Stimulated activated CD4-positive, alpha-beta T cell treated with anti-CD3 and anti-CD28 coated beads, Interleukin-15, amount 100 ng/mL, for 24 hours (primary cell): ENCODE results near the gene SNCAIP.
"Not testable (repeated sequence)": the region's sequence is repeated elsewhere in the genome, so short reads cannot be mapped to it uniquely, and the experiment has no call there.

ENCODE experiments used
- DNase-seq: peaks from one replicate; pipeline ENCODE4 v3.0.0-alpha.2; 2020

Gene SNCAIP

DNA sequence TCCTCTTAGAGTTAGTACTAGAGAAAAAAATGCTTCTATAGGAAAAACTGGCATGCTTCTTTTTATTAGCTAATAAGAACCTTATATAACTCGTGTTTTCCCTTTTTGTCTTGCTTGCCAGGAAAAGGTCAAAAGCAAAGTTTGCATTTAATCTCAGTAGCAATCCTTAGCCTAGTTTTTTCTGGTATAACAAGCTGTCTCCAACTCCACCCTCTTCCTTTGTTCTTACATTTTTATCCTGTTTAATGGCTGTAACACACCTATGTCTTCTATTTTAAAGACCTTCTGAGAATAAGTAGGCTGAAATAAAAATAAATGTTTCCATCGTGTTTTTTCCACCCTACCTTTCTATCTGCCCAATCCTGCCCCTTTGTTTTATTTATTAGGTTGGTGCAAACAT, 158.3 kb downstream of the SNCAIP start:
- no peak for DNase-seq

DNA sequence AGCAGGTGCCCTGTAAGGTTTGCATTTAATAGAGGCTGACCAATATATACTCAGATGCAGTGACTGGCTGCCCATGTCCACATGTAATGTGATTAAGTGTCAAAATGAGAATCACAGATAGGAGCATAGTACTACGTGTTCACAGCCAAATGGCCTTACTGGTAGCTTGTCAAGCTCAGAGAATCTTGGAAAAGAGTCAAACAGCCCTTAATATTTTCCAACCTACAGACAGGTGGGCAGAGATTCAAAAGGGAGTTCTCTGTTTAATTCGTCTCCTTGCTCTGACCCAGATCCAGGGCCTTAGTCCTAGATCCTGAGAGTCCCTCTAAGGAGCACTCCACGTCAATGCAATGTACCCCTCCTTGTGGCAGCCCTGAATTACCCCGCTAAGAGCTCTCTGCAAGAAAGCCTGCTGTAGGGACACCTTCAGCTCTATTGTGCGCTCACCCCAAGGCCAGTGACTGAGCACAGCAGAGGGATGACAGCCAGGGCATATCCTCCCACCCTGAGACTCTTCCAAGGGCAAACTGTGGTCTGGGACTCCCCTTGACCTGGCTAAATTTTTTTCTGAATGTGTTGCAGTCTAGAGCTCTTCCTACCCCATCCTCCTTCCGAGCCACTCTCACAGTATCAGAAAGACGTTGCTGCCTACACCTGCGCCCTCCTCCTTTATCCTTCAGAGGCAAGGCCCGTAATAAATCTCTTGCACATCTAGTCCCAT, 159.2 kb downstream of the SNCAIP start:
- DNase-seq = no peak

DNA sequence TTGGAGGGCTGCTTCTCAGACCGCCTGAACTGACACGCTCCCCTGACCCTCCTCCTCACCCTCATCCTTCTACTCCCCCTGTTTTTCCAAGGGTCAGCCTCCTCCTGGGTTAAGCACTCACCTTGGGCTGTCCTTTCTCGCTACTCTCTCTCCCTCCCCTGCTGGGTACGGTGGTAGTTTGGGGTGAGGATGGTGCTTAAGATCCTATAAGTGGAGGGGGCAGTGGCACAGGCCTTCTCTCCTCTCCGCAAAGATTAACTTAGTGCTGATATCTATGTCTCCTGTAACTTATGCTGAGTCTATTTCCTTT, 159.7 kb downstream of the SNCAIP start:
- no peak for DNase-seq

DNA sequence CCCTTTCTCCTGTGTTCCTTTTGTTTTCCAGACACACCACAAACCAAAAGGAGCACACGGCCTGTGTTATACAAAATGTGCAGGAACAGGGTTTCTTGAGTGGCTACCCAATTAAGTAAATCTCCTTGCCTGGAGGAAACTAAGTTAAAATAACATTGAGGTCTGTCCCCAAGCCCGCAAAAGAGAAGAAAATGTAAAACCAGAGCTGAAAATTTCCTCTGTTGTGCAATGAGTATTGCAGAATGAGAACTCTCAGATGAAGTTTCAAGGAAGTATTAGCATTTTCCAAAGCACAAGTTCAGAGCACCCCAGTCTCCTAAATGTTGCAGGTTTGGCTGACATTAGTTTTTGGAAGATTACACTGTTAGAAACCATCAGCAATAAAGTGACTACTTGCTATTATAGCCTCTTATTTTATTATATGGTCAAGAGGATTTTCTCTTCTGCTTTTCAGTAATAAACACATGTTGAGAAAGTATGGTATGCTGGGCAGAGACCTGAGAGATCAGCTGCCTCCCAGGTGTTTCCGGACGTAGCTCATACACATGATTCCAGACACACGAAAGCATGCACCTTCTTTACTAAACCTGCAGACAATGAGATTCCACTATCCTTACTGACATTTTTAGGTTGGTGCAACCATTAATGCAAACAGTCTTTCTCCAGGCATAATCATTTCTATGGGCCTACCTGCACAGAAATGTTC, 161.3 kb downstream of the SNCAIP start:
- DNase-seq = no peak

DNA sequence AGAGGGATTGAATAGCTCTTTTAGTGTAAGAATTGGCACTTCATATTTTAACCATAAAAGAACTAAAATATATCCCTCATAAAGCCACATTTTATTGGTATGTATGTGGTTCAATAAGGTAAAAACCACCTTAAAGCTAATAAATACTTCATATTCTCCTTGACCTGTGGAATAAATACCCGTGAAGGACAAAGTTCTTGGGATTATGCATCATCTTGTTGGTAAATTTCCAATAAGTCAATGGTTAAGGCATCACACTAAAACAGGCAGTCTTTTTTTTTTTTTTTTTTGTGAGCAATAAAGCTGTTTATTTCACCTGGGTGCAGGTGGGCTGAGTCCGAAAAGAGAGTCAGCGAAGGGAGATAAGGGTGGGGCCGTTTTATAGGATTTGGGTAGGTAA, 161.9 kb downstream of the SNCAIP start:
- DNase-seq = no peak

DNA sequence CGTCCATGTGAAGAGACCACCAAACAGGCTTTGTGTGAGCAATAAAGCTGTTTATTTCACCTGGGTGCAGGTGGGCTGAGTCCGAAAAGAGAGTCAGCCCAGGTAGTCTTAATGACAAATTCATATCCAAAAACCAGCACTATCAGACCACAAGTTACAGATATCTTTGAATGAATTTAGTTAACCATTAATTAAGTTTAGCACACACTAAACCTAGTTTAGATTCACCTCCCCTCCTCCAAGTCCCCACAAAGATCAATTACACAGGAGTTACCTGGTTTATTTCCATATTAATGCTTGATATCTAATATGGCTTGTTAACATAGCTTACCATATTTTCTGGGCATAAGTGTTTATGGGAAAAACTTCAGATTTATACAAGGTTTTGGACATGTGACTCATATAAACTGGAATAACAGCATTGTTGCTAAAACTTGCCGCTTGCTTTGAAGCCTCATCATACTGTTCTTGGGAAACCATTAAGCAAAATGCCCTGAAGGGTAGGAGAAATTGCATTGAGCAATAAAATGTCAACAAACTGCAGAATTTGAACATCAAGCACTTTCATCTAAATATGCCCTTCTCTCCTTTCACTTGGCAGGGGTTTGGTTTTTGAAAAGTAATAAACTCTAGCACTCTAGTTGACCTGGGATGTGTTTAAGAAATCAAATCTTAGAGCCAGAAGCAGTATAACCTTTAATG, 166.9 kb downstream of the SNCAIP start:
- DNase-seq = no peak

DNA sequence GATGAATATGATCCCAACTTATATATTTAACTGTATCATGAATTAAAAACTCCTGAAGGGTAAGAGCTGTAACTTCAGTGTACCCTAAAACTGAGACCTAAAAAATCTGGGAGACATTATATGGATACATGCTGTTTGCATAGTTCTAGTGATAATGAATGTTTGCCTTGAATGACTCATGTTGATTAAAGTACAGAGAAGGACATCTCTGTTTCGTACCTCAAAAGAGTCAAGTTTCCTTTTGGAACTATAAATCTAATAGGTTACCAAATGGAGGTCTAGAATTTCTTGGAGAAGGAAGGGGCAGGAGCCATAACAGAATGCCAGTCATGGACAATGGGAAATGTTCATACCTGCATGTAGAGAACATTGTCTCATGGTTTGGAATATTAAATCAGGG, 168.1 kb downstream of the SNCAIP start:
- no peak for DNase-seq

DNA sequence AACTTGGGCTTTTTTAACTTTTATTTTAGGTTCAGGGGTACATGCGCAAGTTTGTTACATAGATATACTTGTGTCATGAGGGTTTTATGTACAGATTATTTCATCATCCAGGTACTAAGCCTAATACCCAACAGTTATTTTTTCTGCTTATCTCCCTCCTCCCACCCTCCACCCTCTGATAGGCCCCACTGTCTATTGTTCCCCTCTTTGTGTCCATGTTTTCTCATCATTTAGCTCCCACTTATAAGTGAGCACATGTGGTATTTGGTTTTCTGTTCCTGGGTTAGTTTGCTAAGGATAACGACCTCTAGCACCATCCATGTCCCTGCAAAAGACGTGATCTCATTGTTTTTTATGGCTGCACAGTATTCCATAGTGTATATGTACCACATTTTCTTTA, 172.1 kb downstream of the SNCAIP start:
- no peak for DNase-seq

DNA sequence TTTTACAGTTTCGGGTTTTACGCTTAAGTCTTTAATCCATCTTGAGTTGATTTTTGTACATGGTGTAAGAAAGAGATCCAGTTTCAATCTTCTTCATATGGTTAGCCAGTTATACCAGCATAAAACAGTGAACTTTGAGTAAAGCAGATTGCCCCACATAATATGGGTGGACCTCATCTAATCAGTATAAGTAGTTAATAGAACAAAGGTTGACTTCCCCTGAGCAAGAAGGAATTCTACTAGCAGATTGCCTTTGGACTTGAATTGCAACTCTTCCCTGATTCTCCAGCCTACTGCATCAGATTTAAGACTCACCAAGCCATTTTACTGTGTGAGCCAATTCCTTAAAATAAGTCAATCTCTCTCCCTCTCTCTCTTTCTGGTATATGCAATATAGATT, 173.2 kb downstream of the SNCAIP start:
- no peak for DNase-seq

DNA sequence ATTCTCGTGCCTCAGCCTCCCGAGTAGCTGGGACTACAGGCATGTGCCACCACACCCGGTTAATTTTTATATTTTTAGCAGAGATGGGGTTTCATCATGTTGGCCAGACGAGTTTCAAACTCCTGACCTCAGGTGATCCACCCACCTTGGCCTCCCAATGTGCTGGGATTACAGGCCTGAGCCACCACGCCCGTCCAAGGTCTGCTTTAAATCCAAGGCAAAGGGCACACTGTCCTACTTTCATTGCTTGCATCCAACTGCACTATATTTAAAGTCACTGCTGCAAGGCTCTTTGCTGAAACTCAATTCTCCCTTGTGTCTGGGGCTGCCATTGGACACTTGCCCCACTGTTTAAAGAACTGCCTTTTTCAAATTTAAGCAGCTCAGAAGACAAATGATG, 174.6 kb downstream of the SNCAIP start:
- not testable (repeated sequence) for DNase-seq

DNA sequence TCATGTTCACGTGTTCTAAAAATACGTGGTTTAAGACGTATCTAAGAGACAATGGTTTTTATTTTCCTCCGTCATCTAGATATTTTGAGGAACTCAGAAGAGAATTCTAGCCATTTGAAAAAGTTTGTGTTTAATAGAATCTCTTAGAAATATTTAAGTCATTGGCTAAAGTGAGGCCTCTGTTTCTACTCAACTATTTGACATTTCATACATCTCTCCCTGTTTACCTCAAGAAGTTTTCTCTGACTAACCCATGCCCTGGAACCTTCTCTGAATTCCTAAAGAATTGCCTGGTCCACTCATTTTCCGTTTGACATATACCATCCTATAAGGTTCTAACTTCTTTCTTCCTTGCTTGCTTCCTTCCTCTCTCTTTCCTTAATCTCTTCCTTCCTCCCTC, 178.7 kb downstream of the SNCAIP start:
- no peak for DNase-seq

DNA sequence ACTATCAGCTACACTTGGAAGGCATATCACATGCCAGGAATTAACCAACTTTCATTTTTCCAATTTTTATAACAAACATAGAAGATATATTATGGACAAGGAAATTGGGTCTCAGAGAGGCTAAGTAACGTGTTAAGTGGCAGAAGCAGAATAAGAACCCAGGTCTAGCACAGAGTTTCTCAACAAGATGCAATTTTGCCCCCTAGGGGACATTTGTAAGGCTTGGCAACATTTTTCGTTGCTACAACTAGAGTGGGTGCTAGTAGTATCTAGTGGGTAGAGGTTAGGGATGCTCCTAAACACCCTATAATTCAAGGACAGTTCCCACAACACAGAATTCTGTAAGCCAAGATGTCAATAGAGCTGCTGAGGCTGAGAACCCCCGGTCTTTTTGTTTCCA, 180.6 kb downstream of the SNCAIP start:
- DNase-seq = no peak

DNA sequence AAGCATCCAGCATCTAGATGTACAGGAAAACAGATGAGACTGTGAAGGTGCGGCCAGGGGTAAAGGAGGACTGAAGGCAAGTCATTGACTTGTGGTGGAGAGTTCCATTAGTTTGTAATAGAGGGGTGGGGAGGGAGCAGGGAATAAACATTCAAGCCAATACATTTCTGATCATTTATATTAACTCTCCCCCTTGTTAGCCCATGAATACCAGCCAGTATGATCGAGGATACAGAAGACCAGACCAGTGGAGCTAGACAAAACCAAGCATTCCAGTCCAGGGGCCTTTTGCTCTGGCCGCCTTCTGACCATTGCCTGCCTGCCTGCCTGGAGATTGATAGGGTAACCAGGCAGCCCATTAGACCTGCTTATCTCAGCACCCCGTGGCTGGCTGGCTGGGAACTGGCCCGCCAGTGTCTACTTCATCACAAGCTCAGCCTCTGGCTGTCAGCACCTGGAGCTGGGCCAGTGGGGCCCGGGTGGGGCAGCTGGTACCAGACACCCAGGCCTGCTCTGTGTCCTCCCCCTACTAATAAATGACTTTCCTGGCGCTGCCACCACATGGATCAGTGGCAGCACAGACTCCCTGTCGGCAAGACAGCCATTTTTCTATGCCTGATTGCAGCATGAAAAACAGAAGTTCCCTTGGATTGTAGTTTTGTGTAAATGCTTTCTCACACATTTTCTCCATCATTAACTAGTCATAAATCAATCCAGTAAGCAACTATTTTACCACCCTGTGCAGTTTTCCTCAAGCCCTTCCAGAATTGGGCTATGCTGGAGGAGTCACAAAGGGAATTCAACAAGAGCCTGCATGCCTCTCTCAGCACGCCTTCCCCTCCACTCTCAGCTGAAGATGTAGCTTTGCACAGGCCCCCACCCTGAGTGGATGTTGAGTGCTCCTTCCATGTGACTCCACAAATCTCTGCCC, 181.3 kb downstream of the SNCAIP start:
- no peak for DNase-seq

DNA sequence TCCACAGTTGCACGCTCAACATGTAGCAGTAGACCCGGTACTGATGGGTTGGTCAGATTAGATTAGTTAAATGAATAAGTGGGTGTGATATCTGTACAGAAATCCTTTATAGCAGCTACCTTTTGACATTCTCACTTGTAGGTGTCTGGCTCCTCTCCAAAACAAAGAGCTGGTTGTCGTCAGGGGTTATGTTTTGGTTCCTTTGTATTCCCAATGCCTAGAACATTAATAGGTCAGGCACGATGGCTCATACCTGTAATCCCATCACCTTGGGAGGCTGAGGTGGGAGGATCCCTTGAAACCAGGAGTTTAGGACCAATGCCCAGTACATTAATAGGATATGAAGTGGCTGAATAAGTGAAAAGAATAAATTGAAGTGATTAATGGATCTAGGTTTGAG, 182.1 kb downstream of the SNCAIP start:
- no peak for DNase-seq

DNA sequence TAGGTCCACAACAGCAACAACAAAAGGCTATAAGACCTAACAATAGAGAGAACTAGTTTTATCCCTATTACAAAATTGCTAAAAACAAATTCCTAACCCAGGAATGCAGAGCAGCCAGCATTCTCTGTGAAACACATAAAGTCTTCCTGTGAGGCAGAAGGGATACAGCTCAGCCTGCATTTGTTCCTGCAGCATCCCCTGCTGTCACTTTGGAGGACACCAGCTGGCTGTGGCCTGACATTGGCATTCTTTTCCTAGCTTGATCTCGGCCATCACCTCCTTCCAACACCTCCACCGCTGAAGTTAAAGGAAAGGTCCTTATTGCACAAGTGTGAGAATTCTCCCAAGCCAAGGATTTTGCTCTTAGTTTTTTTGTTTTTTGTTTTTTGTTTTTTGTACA, 186.1 kb downstream of the SNCAIP start:
- no peak for DNase-seq

DNA sequence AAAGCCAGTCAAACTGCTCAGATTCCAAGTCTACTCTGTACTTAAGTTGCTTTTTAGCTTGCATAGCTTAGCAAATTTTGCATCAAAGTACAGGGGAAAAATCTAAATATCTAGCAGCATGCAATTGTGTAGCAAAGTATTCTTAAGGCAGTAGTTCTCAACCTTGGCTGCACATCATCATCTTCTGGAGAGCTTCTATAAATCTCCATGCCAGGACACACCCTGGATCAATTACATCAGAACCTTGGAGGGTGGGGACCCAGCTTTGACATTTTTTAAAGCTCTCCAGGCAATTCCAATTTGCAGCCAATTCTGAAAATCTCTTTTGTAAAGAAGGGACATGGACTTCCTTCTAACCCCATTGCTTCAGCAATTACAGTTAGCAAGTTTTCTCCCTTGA, 187.5 kb downstream of the SNCAIP start:
- DNase-seq = no peak

DNA sequence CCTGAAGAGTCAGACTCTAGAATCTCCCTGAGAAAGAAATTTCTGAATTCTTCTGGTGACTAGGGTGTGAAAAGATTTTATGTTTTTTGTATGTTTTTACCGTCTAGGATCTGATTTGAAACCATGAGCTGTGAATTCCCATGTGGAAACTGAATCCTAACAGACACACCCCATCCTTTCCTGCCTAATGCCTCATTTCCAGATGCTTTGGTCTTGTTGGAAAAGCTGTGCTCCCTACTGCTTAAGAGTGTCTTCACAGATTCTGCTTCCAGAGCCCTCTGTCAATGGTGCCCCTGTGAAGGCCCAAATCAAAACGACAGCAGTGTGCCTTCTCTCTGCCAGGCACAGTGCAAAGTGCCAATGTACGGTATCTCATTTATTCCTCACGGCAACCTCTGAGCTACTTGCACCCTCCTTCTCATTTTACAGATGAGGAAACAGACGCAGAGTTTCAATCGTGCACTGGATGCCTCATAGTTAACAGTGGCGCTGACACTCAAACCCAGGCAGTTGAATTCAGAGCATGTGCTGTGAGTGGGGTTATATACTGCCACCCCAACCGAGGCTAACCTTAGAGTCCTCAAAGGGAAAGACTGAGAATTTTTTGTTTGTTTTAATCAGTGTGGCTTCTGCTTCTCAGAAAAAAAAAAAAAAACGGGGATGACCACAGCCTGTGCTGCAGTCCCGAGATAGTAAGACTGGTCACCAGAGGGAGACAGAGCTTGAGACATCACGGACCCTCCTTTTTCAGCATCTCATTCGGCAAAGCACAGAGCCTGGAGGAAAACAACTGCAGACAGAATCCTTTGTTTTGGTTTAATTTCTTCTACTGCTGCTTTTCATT, 188.4 kb downstream of the SNCAIP start:
- no peak for DNase-seq

DNA sequence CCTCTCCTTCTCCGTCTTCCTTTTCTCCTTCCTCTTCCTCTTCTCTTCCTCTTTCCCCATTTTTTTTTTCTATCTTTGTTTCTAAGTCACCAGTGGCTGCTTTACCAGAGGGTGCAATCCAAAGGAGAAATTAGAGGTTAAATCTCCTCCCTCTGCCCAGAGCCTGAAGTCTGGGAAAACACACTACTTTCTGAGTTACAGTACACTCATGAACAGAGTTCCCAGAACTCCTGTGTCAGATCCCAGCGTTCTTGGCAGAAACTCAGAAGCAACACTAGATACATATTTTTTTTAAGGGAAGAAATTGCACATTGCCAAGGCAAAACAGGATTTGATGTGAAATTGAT, 189.0 kb downstream of the SNCAIP start:
- DNase-seq = no peak

DNA sequence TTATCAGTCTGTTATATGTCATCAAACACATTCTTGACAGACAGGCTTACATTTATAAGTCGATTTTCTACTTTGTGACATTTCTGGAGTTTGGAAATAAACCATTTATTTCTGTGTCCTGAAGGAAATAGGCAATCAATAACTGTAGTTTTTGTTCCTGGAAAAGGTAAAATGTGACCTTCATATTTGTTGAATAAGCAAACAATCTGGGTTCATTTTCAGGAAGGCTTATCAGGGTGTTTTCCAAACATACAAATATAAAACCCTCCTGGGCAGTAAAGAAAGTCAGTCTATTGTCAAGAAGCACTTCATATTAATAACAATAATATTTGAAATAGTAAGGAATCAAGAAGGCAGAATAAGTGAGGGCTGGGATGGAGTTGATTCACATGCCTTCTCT, 195.0 kb downstream of the SNCAIP start:
- no peak for DNase-seq

DNA sequence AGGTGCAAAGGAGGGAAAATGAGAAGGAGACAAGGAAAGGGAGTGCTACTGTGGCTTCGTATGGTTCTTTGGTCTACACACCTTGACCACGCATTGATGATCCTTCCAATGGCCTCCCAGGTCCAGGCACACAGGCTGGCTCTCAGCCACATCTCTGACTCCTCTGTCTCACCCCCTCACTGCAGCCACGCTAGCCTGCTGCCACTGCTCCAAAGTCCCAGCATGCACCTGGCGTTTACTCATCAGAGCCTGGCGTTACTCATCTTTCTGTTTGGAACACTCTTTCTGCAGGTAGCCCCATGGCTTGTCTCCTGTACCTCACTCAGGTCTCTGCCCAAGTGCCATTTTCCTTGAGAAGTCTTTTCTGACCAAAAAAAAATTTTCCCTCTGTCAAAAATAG, 195.5 kb downstream of the SNCAIP start:
- DNase-seq = no peak

DNA sequence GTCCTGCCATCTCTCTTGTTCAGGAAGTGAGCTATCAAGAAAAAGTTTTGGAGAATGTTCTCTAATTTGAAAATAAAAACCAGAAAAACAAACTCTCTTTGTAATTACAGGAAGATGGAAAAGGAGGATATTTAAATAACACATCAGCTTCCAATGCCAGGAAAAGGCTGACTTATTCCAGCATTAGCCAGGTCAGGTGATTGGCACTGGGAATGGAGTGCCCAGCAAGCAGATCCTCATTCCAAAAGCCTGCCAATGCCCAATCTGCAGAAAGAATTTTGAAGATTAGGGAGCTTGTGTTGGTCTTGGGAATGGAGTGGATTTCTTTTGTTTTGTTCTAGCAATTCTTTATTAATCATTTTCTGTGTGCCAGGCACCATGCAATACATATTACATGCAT, 196.6 kb downstream of the SNCAIP start:
- DNase-seq = no peak
